GM19395 (cell line): ENCODE results near the gene CC2D2B.

ENCODE experiments used
- ATAC-seq: cut with Tn5 transposase; IDR thresholded peaks from one replicate; pipeline ENCODE4 v1.9.1; 2021; ENCODE audit warnings: mild to moderate bottlenecking, moderate library complexity; ENCODE audit not compliant: unreplicated experiment

CC2D2B gene

GRCh38 chr10:96074776-96075175 is 167.0 kb downstream of the CC2D2B start:
- no peak for ATAC-seq

DNA sequence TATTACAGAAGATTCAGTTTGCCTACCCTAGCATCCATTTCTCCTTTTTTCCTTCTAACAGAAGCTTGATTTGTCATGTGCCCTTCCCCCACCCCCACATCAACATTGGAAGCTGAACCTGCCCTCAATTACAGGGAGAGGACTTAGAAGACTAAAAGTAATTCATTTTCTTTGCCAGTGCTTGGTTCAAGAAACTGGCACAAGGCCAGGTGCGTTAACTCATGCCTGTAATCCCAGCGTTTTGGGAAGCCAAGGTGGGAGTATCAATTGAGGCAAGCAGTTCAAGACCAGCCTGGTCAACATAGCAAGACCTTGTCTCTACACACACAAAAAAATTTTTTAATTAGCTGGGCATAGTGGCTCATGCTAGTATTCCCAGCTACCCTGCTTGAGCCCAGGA is 168.2 kb downstream of the CC2D2B start:
- no peak for ATAC-seq

DNA sequence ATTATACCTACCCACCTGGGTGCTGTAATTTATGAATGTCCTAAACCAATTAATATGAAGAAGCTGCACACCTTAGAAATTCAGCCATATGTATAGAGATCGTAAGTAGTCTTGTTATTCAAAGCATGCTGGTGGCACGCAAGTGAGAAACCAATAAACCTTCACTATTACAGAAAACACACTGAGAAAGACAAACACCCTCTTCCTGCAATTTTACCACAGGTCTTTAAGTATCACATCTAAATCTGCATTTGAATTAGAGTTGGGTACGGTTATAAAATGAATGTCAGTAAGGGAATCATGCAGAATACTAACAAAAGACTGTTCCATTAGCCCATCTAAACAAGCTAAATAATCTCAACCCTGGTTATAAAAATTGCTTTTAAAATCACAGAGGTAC is 169.4 kb downstream of the CC2D2B start:
- ATAC-seq, result no peak

- no peak for ATAC-seq
These were observed 174.4 kb downstream of the CC2D2B start for GRCh38 chr10:96082153-96082552.
